Esophagus squamous epithelium (tissue), 4 donors: Measurements from ENCODE around the gene AQP5.

Experiments
- POLR2A ChIP-seq, 4 donors: fragments of 450-650 bp; IDR thresholded peaks; one replicate each; pipeline ENCODE4 v1.6.1; 2017; ENCODE audit warnings: antibody characterized with exemption in 4 of 4, mild to moderate bottlenecking in 4 of 4, moderate library complexity in 3 of 4
- TF ChIP-seq, protein P1 (sequence below), 6 experiments: fragments of 450-650 bp in 4 of 6; fragments of 200-600 bp in 2 of 6; sonication (generic) in 2 of 6; IDR thresholded peaks; one replicate each; pipeline ENCODE4 v1.5.1; 2016 to 2019; ENCODE audit warnings: antibody characterized with exemption in 6 of 6, mild to moderate bottlenecking in 4 of 6, moderate library complexity in 4 of 6

DNA sequence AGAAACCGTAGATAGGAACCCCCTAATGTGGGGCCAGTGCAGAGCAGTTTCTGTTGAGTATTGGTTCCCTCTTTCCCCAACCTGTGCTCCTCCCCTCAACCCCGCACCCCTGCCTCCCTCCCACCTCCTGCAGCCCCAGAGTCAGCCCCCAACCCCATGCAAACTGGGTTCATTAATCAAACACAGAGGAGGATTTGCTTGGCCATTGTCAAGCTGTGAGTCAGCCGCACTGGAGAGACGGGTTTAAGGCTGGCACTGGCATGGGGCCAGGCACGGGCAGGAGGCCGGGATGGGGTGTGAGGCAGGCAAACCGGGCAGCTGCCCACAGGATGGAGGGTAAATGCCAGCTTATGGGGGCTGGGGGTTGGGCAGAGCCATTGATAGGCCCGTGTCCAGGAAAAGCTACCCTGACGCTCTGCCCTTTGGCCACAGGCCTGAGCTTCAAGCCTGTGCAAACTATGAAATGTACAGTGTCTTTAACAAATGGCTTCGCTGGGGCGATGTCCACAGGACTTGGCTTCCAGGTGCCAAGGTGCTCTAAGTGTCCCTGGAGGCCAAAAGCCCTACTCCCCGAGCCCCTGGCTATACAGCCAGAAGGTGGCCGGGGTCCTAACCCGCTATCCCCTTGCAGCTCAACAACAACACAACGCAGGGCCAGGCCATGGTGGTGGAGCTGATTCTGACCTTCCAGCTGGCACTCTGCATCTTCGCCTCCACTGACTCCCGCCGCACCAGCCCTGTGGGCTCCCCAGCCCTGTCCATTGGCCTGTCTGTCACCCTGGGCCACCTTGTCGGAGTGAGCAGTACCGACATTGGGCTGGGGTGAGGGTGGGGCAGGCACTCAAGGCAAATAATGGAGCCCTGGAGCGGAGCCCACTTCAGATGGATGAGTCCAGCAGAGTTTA lies 1.4 kb downstream of the AQP5 start:
- TF ChIP-seq, protein P1, sequence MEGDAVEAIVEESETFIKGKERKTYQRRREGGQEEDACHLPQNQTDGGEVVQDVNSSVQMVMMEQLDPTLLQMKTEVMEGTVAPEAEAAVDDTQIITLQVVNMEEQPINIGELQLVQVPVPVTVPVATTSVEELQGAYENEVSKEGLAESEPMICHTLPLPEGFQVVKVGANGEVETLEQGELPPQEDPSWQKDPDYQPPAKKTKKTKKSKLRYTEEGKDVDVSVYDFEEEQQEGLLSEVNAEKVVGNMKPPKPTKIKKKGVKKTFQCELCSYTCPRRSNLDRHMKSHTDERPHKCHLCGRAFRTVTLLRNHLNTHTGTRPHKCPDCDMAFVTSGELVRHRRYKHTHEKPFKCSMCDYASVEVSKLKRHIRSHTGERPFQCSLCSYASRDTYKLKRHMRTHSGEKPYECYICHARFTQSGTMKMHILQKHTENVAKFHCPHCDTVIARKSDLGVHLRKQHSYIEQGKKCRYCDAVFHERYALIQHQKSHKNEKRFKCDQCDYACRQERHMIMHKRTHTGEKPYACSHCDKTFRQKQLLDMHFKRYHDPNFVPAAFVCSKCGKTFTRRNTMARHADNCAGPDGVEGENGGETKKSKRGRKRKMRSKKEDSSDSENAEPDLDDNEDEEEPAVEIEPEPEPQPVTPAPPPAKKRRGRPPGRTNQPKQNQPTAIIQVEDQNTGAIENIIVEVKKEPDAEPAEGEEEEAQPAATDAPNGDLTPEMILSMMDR (IDR thresholded peaks at IDR 0.05): no peak
- no peak for TF ChIP-seq POLR2A (IDR thresholded peaks at IDR 0.05)
